Activated naive CD8-positive, alpha-beta T cell treated with anti-CD3 and anti-CD28 coated beads, Interleukin-2, amount 10 ng/mL, durations not matched to agents 7 days and 5 days (primary cell): ENCODE data around the gene COQ8A. TPM values are rescaled to one million over a fixed set of nuclear protein-coding genes. Genes with fewer than 3 reads are reported as not detected.

Experiments used
- ATAC-seq: fragments of 150-1000 bp; cut with Tn5 transposase; one replicate; pipeline ENCODE4 v1.10.0; 2021; ENCODE audit warnings: low read depth, moderate library complexity
- POLR2A ChIA-PET: fragments of 350-600 bp; sonication (Branson Sonifier 250); formaldehyde crosslinking; loops from one replicate; lab custom pipeline; 2021; ENCODE audit warnings: antibody characterized with exemption; lab: Charles Lee
- DNase-seq: peaks from one replicate; pipeline ENCODE4 v3.0.0; 2021
- H3K27ac Mint-ChIP-seq: one replicate; pipeline ENCODE4 v1.8.0; 2022; ENCODE audit warnings: mild to moderate bottlenecking, mixed read lengths
- H3K27me3 Mint-ChIP-seq: one replicate; pipeline ENCODE4 v1.8.0; 2022; ENCODE audit warnings: mild to moderate bottlenecking, moderate library complexity, mixed read lengths
- H3K36me3 Mint-ChIP-seq: one replicate; pipeline ENCODE4 v1.8.0; 2021; ENCODE audit warnings: mild to moderate bottlenecking, mixed read lengths
- H3K4me1 Mint-ChIP-seq: one replicate; pipeline ENCODE4 v1.8.0; 2021; ENCODE audit warnings: mixed read lengths
- H3K4me3 Mint-ChIP-seq: one replicate; pipeline ENCODE4 v1.8.0; 2022; ENCODE audit warnings: mild to moderate bottlenecking, moderate library complexity, mixed read lengths
- H3K9me3 Mint-ChIP-seq: one replicate; pipeline ENCODE4 v1.8.0; 2021; ENCODE audit warnings: mixed read lengths
- total RNA-seq, 2 experiments: library from RNA; stranded (reverse); gene quantifications; one replicate each; pipeline ENCODE4 v1.2.3, GENCODE V29; 2021

The COQ8A gene
- total RNA-seq, 2 experiments from 2014 or later, result 28.6 to 30.2 TPM

GRCh38 chr1:226938903-226939437, 1.1 kb upstream of the COQ8A start:
- POLR2A ChIA-PET, result interaction anchor here (0.6 to 3.9 kb wide), 16 partner anchors 12 to 1163 kb away, joined by 3 to 69 read pairs (median 4); no protein-coding TSS in a partner anchor

GRCh38 chr1:226939438-226940028, 561 bp upstream of the COQ8A start:
- peak overlapping the region; percentile 96 for H3K27ac Mint-ChIP-seq
- ATAC-seq, result peak; percentile 25
- no peak for DNase-seq
- peaks cover 16% of the 10 kb centered on the region for H3K36me3 Mint-ChIP-seq
- H3K4me1 Mint-ChIP-seq, result peaks cover 23% of the 10 kb centered on the region
- POLR2A ChIA-PET, result interaction anchor here (0.6 to 3.9 kb wide), 11 partner anchors 9 to 1162 kb away, joined by 3 to 69 read pairs (median 3); no protein-coding TSS in a partner anchor
- peaks cover 15% of the 10 kb centered on the region for H3K9me3 Mint-ChIP-seq
- peaks cover 2% of the 10 kb centered on the region for H3K27me3 Mint-ChIP-seq
- H3K4me3 Mint-ChIP-seq, result peak overlapping the region; percentile 86

More at GRCh38 chr1:226938903-226939437, 1.1 kb upstream of the COQ8A start:
- Mint-ChIP-seq H3K27me3 (peaks cover 2% of the 10 kb centered on the region), H3K9me3 (peaks cover 16% of the 10 kb centered on the region), H3K4me3 (peak overlapping the region; percentile 86), H3K36me3 (peaks cover 18% of the 10 kb centered on the region), H3K27ac (peak overlapping the region; percentile 96), H3K4me1 (peaks cover 23% of the 10 kb centered on the region)
- ATAC-seq (no peak), DNase-seq (no peak)

- H3K27ac Mint-ChIP-seq, result peak overlapping the region; percentile 96
- peaks cover 23% of the 10 kb centered on the region for H3K4me1 Mint-ChIP-seq
- peaks cover 2% of the 10 kb centered on the region for H3K27me3 Mint-ChIP-seq
- DNase-seq (no peak), ATAC-seq (no peak)
- H3K4me3 Mint-ChIP-seq, result peak overlapping the region; percentile 86
- H3K9me3 Mint-ChIP-seq, result peaks cover 3% of the 10 kb centered on the region
- peaks cover 5% of the 10 kb centered on the region for H3K36me3 Mint-ChIP-seq
- POLR2A ChIA-PET, result interaction anchor here (1.1 to 3.9 kb wide), 4 partner anchors 8 to 111 kb away, joined by 3 to 69 read pairs (median 4); partner anchors contain the start of gene PSEN2
Measured at GRCh38 chr1:226940806-226941067, 643 bp downstream of the COQ8A start.

GRCh38 chr1:226942392-226942791, 2.3 kb downstream of the COQ8A start:
- ATAC-seq, result no peak

GRCh38 chr1:226943156-226943555, 3.1 kb downstream of the COQ8A start:
- H3K4me1 Mint-ChIP-seq, result peaks cover 15% of the 10 kb centered on the region
- H3K27me3 Mint-ChIP-seq, result peaks cover 2% of the 10 kb centered on the region
- no peak for DNase-seq
- H3K9me3 Mint-ChIP-seq, result peaks cover under 1% of the 10 kb centered on the region
- POLR2A ChIA-PET, result no interaction called here
- H3K27ac Mint-ChIP-seq, result no peak overlapping the region
- H3K36me3 Mint-ChIP-seq, result peaks cover under 1% of the 10 kb centered on the region
- no peak for ATAC-seq
- H3K4me3 Mint-ChIP-seq, result no peak overlapping the region

More at GRCh38 chr1:226942392-226942791, 2.3 kb downstream of the COQ8A start:
- Mint-ChIP-seq H3K4me3 (no peak overlapping the region), H3K27ac (no peak overlapping the region), H3K27me3 (peaks cover 2% of the 10 kb centered on the region), H3K9me3 (no peaks in the 10 kb centered on the region), H3K4me1 (peaks cover 21% of the 10 kb centered on the region), H3K36me3 (no peaks in the 10 kb centered on the region)
- POLR2A ChIA-PET, result no interaction called here
- no peak for DNase-seq

GRCh38 chr1:226943927-226944326, 3.8 kb downstream of the COQ8A start:
- no peak for ATAC-seq
- DNase-seq, result no peak
- H3K4me3 Mint-ChIP-seq, result no peak overlapping the region
- peaks cover 2% of the 10 kb centered on the region for H3K9me3 Mint-ChIP-seq
- peaks cover 3% of the 10 kb centered on the region for H3K36me3 Mint-ChIP-seq
- H3K27me3 Mint-ChIP-seq, result peaks cover 2% of the 10 kb centered on the region
- POLR2A ChIA-PET, result no interaction called here
- H3K4me1 Mint-ChIP-seq, result peaks cover 7% of the 10 kb centered on the region
- no peak overlapping the region for H3K27ac Mint-ChIP-seq

- no peak overlapping the region for H3K27ac Mint-ChIP-seq
- peaks cover 7% of the 10 kb centered on the region for H3K4me1 Mint-ChIP-seq
- peaks cover 3% of the 10 kb centered on the region for H3K36me3 Mint-ChIP-seq
- DNase-seq (no peak), ATAC-seq (no peak)
- H3K9me3 Mint-ChIP-seq, result peaks cover 2% of the 10 kb centered on the region
- peaks cover 2% of the 10 kb centered on the region for H3K27me3 Mint-ChIP-seq
- no peak overlapping the region for H3K4me3 Mint-ChIP-seq
- POLR2A ChIA-PET, result no interaction called here
Measured at GRCh38 chr1:226945106-226945857, 5.2 kb downstream of the COQ8A start.

GRCh38 chr1:226945858-226946245, 5.8 kb downstream of the COQ8A start:
- POLR2A ChIA-PET, result no interaction called here
- ATAC-seq, result no peak
- H3K36me3 Mint-ChIP-seq, result peaks cover 3% of the 10 kb centered on the region
- no peak overlapping the region for H3K4me3 Mint-ChIP-seq
- no peak overlapping the region for H3K27ac Mint-ChIP-seq
- peaks cover 2% of the 10 kb centered on the region for H3K9me3 Mint-ChIP-seq
- no peak for DNase-seq
- H3K4me1 Mint-ChIP-seq, result peaks cover 4% of the 10 kb centered on the region
- peaks cover 2% of the 10 kb centered on the region for H3K27me3 Mint-ChIP-seq

GRCh38 chr1:226946285-226946684, 6.2 kb downstream of the COQ8A start:
- Mint-ChIP-seq H3K36me3 (peaks cover 3% of the 10 kb centered on the region), H3K27ac (no peak overlapping the region), H3K4me1 (no peaks in the 10 kb centered on the region), H3K9me3 (peaks cover 2% of the 10 kb centered on the region), H3K4me3 (no peak overlapping the region), H3K27me3 (peaks cover 2% of the 10 kb centered on the region)
- DNase-seq, result no peak
- POLR2A ChIA-PET, result no interaction called here
- no peak for ATAC-seq

GRCh38 chr1:226946841-226947240, 6.7 kb downstream of the COQ8A start:
- ATAC-seq, result no peak
- Mint-ChIP-seq H3K4me3 (no peak overlapping the region), H3K9me3 (peaks cover 2% of the 10 kb centered on the region), H3K27me3 (peaks cover 2% of the 10 kb centered on the region), H3K4me1 (no peaks in the 10 kb centered on the region), H3K27ac (no peak overlapping the region), H3K36me3 (peaks cover 3% of the 10 kb centered on the region)
- POLR2A ChIA-PET, result no interaction called here
- DNase-seq, result no peak

- Mint-ChIP-seq H3K4me3 (no peak overlapping the region), H3K9me3 (peaks cover 2% of the 10 kb centered on the region), H3K4me1 (no peaks in the 10 kb centered on the region), H3K27ac (no peak overlapping the region), H3K27me3 (peaks cover 2% of the 10 kb centered on the region), H3K36me3 (peaks cover 3% of the 10 kb centered on the region)
- no peak for ATAC-seq
- POLR2A ChIA-PET, result interaction anchor here (1.4 kb wide), 1 partner anchor 8 kb away, joined by 5 read pairs; the partner anchor contains the start of gene COQ8A
- no peak for DNase-seq
Measured at GRCh38 chr1:226948051-226948450, 8.0 kb downstream of the COQ8A start.

GRCh38 chr1:226948480-226948879, 8.4 kb downstream of the COQ8A start:
- ATAC-seq, result no peak
- Mint-ChIP-seq H3K27ac (no peak overlapping the region), H3K4me1 (no peaks in the 10 kb centered on the region), H3K9me3 (peaks cover 2% of the 10 kb centered on the region), H3K4me3 (no peak overlapping the region), H3K36me3 (peaks cover 3% of the 10 kb centered on the region), H3K27me3 (no peaks in the 10 kb centered on the region)
- POLR2A ChIA-PET, result interaction anchor here (1.4 kb wide), 1 partner anchor 8 kb away, joined by 5 read pairs; the partner anchor contains the start of gene COQ8A
- DNase-seq, result no peak

- no peak for ATAC-seq
- Mint-ChIP-seq H3K27me3 (no peaks in the 10 kb centered on the region), H3K9me3 (peaks cover 2% of the 10 kb centered on the region), H3K4me1 (no peaks in the 10 kb centered on the region), H3K27ac (no peak overlapping the region), H3K36me3 (peaks cover 3% of the 10 kb centered on the region), H3K4me3 (no peak overlapping the region)
- POLR2A ChIA-PET, result interaction anchor here (1.4 kb wide), 1 partner anchor 9 kb away, joined by 5 read pairs; the partner anchor contains the start of gene COQ8A
- no peak for DNase-seq
Measured at GRCh38 chr1:226948996-226949395, 8.9 kb downstream of the COQ8A start.
